ENCODE results near the gene COL10A1. TPM values are rescaled to one million over a fixed set of nuclear protein-coding genes. Genes with fewer than 3 reads are reported as not detected.

The COL10A1 gene
- total RNA-seq, 3 donors from 2014 or later, result not detected

GRCh38 chr6:116157391-116157790 is 31.5 kb upstream of the COL10A1 start:
- no peak for DNase-seq
- Histone ChIP-seq H3K4me3 (no peak overlapping the region), H3K4me1 (ENCODE audit: low read depth) (no peaks in the 10 kb centered on the region), H3K36me3 (ENCODE audit: low read depth) (no peaks in the 10 kb centered on the region), H3K9me3 (no peaks in the 10 kb centered on the region)
- ATAC-seq, result no peak
- intact Hi-C loops (cut with DNase I, micrococcal nuclease), result no loop called here
- TF ChIP-seq CTCF (IDR thresholded peaks at IDR 0.05), result no peak

- H3K4me1 ChIP-seq (ENCODE audit: low read depth), result no peaks in the 10 kb centered on the region
- intact Hi-C loops (cut with DNase I, micrococcal nuclease), result no loop called here
- H3K4me3 ChIP-seq, result no peak overlapping the region
- H3K9me3 ChIP-seq, result no peaks in the 10 kb centered on the region
- no peak for TF ChIP-seq CTCF (IDR thresholded peaks at IDR 0.05)
- H3K36me3 ChIP-seq (ENCODE audit: low read depth), result no peaks in the 10 kb centered on the region
- ATAC-seq, result no peak
- no peak for DNase-seq
Observed at GRCh38 chr6:116156405-116157326, 30.7 kb upstream of the COL10A1 start.

GRCh38 chr6:116154887-116155286 is 29.0 kb upstream of the COL10A1 start:
- intact Hi-C loops (cut with DNase I, micrococcal nuclease), result no loop called here

GRCh38 chr6:116152620-116153019 is 26.7 kb upstream of the COL10A1 start:
- DNase-seq (no peak), ATAC-seq (peak; percentile 86)
- Histone ChIP-seq H3K36me3 (ENCODE audit: low read depth) (no peaks in the 10 kb centered on the region), H3K4me1 (ENCODE audit: low read depth) (no peaks in the 10 kb centered on the region), H3K4me3 (no peak overlapping the region), H3K9me3 (no peaks in the 10 kb centered on the region)
- intact Hi-C loops (cut with DNase I, micrococcal nuclease), result no loop called here
- TF ChIP-seq CTCF (IDR thresholded peaks at IDR 0.05), result no peak

More at GRCh38 chr6:116154887-116155286, 29.0 kb upstream of the COL10A1 start:
- Histone ChIP-seq H3K9me3 (no peaks in the 10 kb centered on the region), H3K36me3 (ENCODE audit: low read depth) (no peaks in the 10 kb centered on the region), H3K4me3 (no peak overlapping the region), H3K4me1 (ENCODE audit: low read depth) (no peaks in the 10 kb centered on the region)
- no peak for TF ChIP-seq CTCF (IDR thresholded peaks at IDR 0.05)
- DNase-seq (no peak), ATAC-seq (no peak)

- no peak for DNase-seq
- Histone ChIP-seq H3K36me3 (ENCODE audit: low read depth) (no peaks in the 10 kb centered on the region), H3K4me1 (ENCODE audit: low read depth) (no peaks in the 10 kb centered on the region), H3K9me3 (no peaks in the 10 kb centered on the region), H3K4me3 (no peak overlapping the region)
- intact Hi-C loops (cut with DNase I, micrococcal nuclease), result no loop called here
- no peak for TF ChIP-seq CTCF (IDR thresholded peaks at IDR 0.05)
- ATAC-seq, result no peak
Observed at GRCh38 chr6:116145803-116146675, 20.1 kb upstream of the COL10A1 start.
